Mesendoderm (in vitro differentiated cells): ENCODE measurements around the gene PSME3IP1.

ENCODE experiments used
- DNase-seq: peaks from one replicate; pipeline ENCODE4 v3.0.0; 2013
- H2AK5ac ChIP-seq: 2 replicates; pipeline ENCODE4 v1.6.1; 2013; ENCODE audit warnings: low read length, inconsistent platforms
- H2BK120ac ChIP-seq: 2 replicates; pipeline ENCODE4 v1.6.1; 2013; ENCODE audit warnings: low read depth, mild to moderate bottlenecking, low read length, moderate library complexity, mixed read lengths
- H2BK15ac ChIP-seq: replicated peaks from 2 replicates; pipeline ENCODE4 v1.6.1; 2013; ENCODE audit warnings: low read depth, mild to moderate bottlenecking, moderate library complexity
- H2BK5ac ChIP-seq: 2 replicates; pipeline ENCODE4 v1.6.1; 2013; ENCODE audit warnings: low read length, inconsistent platforms
- H3K18ac ChIP-seq: 2 replicates; pipeline ENCODE4 v1.6.1; 2013; ENCODE audit warnings: mild to moderate bottlenecking, low read length, mixed read lengths
- H3K23ac ChIP-seq: one replicate; pipeline ENCODE4 v1.6.1; 2013; ENCODE audit warnings: low read length
- H3K27ac ChIP-seq: 2 replicates; pipeline ENCODE4 v1.5.1; 2013; ENCODE audit warnings: low read depth, mild to moderate bottlenecking, inconsistent platforms, low read length, moderate library complexity
- H3K27me3 ChIP-seq: 2 replicates; pipeline ENCODE4 v1.6.1; 2013; ENCODE audit warnings: low read length, control low read depth, mild to moderate bottlenecking, inconsistent platforms; ENCODE audit not compliant: insufficient read depth, poor library complexity
- H3K36me3 ChIP-seq: 2 replicates; pipeline ENCODE4 v1.6.1; 2013; ENCODE audit warnings: low read length, inconsistent platforms; ENCODE audit not compliant: control insufficient read depth, insufficient read depth
- H3K4ac ChIP-seq: one replicate; pipeline ENCODE4 v1.6.1; 2013; ENCODE audit warnings: low read depth, mild to moderate bottlenecking, low read length, moderate library complexity
- H3K4me1 ChIP-seq: 2 replicates; pipeline ENCODE4 v1.6.1; 2013; ENCODE audit warnings: low read depth, low read length, inconsistent platforms; ENCODE audit not compliant: control insufficient read depth
- H3K4me2 ChIP-seq: 2 replicates; pipeline ENCODE4 v1.6.1; 2013; ENCODE audit warnings: low read length
- H3K4me3 ChIP-seq: 2 replicates; pipeline ENCODE4 v1.5.1; 2013; ENCODE audit warnings: mild to moderate bottlenecking, low read length
- H3K56ac ChIP-seq: one replicate; pipeline ENCODE4 v1.6.1; 2013; ENCODE audit warnings: low read length
- H3K79me1 ChIP-seq: 2 replicates; pipeline ENCODE4 v1.6.1; 2013; ENCODE audit warnings: low read length, inconsistent platforms
- H3K79me2 ChIP-seq: 2 replicates; pipeline ENCODE4 v1.6.1; 2013; ENCODE audit warnings: mild to moderate bottlenecking, low read length; ENCODE audit not compliant: control insufficient read depth, insufficient read depth
- H3K9ac ChIP-seq: 2 replicates; pipeline ENCODE4 v1.6.1; 2013; ENCODE audit warnings: low read length, inconsistent platforms
- H4K5ac ChIP-seq: one replicate; pipeline ENCODE4 v1.6.1; 2013; ENCODE audit warnings: low read length
- H4K8ac ChIP-seq: one replicate; pipeline ENCODE4 v1.6.1; 2013; ENCODE audit warnings: low read depth, mild to moderate bottlenecking, control low read depth, low read length, moderate library complexity
- WGBS: extraction: QIAGEN DNeasy Blood & Tissue Kit; methylation state at CpG from one replicate; pipeline ENCODE4 v1.1.7; 2013; ENCODE audit warnings: low lambda C conversion rate, missing lambda C conversion rate; ENCODE audit not compliant: insufficient coverage; ENCODE audit errors: extremely low coverage; 5-methylcytosine and 5-hydroxymethylcytosine counted together

Gene PSME3IP1

DNA sequence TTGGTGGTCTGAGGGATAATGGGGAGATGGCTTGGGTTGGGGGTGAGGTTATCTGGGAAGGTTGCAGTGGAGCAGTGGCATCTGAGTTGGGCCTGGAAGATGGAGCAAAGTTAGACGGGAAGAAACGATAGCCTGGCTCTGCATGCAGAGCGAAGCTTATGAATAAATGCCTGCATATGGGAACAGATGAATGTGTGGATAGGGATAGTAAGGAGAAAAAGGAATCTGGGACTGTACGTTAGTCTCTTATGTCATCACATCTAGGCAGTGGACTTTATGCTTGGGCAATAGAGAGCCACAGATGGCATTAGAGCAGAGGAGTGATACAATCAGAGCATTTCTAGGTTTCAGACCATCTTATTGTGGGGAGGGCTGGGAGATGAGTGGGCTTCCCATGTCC lies 60.5 kb downstream of the PSME3IP1 start:
- Histone ChIP-seq H3K56ac (no peak overlapping the region), H3K4me2 (no peak overlapping the region), H3K9ac (no peak overlapping the region), H2BK5ac (no peak overlapping the region), H2BK120ac (no peak overlapping the region), H3K4ac (no peak overlapping the region), H3K79me1 (no peaks in the 10 kb centered on the region), H3K4me3 (no peak overlapping the region), H2BK15ac (no peak overlapping the region), H3K23ac (no peak overlapping the region), H3K27me3 (no peaks in the 10 kb centered on the region), H3K4me1 (no peaks in the 10 kb centered on the region), H3K36me3 (no peaks in the 10 kb centered on the region), H3K79me2 (no peaks in the 10 kb centered on the region), H3K27ac (no peak overlapping the region), H2AK5ac (no peak overlapping the region), H4K8ac (no peak overlapping the region), H4K5ac (no peak overlapping the region), H3K18ac (no peak overlapping the region)
- WGBS: no CpG with 5 or more reads among the region's 4 CpGs
- DNase-seq: no peak

DNA sequence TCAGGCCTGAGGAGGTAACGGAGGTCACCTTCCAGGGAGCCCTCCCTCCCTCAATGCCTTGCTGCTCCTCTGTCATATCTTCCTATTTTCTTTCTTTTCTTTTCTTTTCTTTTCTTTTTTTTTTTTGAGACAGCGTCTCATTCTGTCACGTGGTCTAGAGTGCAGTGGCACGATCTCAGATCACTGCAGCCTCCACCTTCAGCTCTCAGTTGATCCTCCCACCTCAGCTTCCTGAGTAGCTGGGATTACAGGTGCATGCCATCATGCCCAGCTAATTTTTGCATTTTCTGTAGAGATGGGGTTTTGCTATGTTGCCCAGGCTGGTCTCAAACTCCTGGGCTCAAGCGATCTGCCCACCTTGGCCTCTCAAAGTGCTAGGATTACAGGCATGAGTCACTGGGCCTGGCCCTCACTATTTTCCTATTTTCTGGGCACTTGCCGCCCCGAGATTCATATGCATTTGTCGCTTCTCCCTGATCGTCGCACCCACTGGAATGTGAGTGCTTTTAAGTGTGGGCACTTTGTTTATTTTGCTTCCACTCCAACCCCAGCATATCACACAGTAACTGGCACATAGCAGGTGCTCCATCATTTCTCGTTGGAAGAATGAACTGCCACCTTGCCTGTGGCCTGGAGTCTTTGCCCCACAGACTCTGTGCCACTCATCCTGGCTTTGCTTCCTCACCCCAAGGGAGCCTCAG lies 61.7 kb downstream of the PSME3IP1 start:
- no CpG with 5 or more reads among the region's 11 CpGs for WGBS
- H3K23ac ChIP-seq: no peak overlapping the region
- no peak overlapping the region for H3K4ac ChIP-seq
- no peaks in the 10 kb centered on the region for H3K27me3 ChIP-seq
- no peak overlapping the region for H2BK15ac ChIP-seq
- H2AK5ac ChIP-seq: no peak overlapping the region
- no peak overlapping the region for H3K4me3 ChIP-seq
- H3K56ac ChIP-seq: no peak overlapping the region
- no peak overlapping the region for H4K5ac ChIP-seq
- no peak overlapping the region for H3K18ac ChIP-seq
- no peaks in the 10 kb centered on the region for H3K36me3 ChIP-seq
- no peaks in the 10 kb centered on the region for H3K79me1 ChIP-seq
- no peak overlapping the region for H2BK120ac ChIP-seq
- no peaks in the 10 kb centered on the region for H3K79me2 ChIP-seq
- no peak overlapping the region for H3K27ac ChIP-seq
- DNase-seq: no peak
- H3K9ac ChIP-seq: no peak overlapping the region
- no peak overlapping the region for H4K8ac ChIP-seq
- no peaks in the 10 kb centered on the region for H3K4me1 ChIP-seq
- no peak overlapping the region for H2BK5ac ChIP-seq
- no peak overlapping the region for H3K4me2 ChIP-seq

DNA sequence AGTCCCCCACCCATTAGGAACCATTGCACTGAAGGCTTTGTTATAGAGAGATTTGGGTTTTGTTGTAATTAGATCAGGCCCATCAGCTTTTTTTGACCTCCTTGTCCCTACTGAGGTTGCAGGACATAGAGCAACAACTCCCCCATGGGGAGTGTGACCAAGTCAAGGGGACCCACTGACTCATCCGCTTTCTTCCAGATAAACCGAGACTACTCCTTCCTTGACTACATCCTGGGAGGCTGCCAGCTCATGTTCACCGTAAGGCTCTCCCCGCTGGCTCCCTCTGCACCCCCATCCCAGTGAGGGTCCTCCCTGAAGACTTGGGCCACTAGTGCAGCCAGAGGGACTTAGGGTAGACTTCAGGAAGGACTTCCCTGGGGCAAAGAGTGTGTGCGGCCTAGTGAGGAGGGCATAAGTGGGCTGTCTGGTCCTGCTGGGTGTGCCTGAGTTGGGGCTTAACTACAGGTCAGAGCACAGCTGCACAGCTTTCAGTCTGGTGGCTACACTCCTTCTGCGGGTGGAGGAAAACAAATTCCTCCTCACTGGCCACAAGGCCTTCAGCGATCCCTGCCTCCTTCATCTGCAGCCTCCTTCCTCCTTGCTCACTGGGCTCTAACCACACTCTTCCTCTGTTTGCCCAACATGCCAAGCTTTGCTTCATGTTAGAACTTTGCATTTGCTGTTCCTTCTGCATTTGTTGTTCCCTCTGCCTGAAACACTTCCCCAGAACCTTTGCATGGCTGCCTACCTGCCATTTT lies 62.4 kb downstream of the PSME3IP1 start:
- no CpG with 5 or more reads among the region's 7 CpGs for WGBS
- Histone ChIP-seq H3K79me2 (no peaks in the 10 kb centered on the region), H3K36me3 (no peaks in the 10 kb centered on the region)

DNA sequence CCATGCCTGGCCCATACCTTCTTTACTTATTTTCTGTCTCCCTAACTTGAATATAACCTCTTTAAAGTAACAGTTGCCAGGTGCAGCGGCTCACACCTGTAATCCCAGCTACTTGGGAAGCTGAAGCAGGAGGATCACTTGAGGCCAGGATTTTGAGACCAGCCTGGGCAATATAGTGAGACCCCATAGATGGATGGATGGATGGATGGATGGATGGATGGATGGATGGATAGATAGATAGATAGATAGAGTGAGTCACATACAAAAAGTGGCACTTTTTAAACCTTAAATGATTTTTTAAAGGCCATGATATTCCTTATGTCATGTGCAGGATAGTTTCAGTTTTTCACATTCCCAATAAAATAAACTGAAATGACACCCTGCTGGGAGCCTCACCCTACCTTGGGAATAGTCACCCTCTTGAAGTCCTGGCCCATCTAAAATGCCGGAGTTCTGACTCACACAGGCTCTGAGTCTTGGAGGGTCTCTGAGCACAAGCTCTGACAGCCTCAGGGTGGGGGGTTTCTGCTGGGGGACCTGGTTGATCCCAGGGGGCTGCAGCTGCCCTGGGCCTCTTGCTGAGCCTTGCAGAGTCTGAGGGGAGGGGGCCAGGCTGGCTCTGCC lies 67.3 kb downstream of the PSME3IP1 start:
- H3K79me1 ChIP-seq: no peaks in the 10 kb centered on the region
- H3K4me1 ChIP-seq: no peaks in the 10 kb centered on the region
- H2BK120ac ChIP-seq: no peak overlapping the region
- H3K9ac ChIP-seq: no peak overlapping the region
- no peak for DNase-seq
- no peaks in the 10 kb centered on the region for H3K36me3 ChIP-seq
- H3K4me3 ChIP-seq: no peak overlapping the region
- no peak overlapping the region for H2BK15ac ChIP-seq
- no peak overlapping the region for H4K5ac ChIP-seq
- no peak overlapping the region for H3K23ac ChIP-seq
- H3K56ac ChIP-seq: no peak overlapping the region
- no peak overlapping the region for H2BK5ac ChIP-seq
- H2AK5ac ChIP-seq: no peak overlapping the region
- no CpG with 5 or more reads among the region's 2 CpGs for WGBS
- H3K4ac ChIP-seq: no peak overlapping the region
- H3K27me3 ChIP-seq: no peaks in the 10 kb centered on the region
- no peak overlapping the region for H3K18ac ChIP-seq
- H3K27ac ChIP-seq: no peak overlapping the region
- H4K8ac ChIP-seq: no peak overlapping the region
- no peak overlapping the region for H3K4me2 ChIP-seq
- no peaks in the 10 kb centered on the region for H3K79me2 ChIP-seq

More for the DNA sequence above, 62.4 kb downstream of the PSME3IP1 start:
- Histone ChIP-seq H3K4ac (no peak overlapping the region), H2AK5ac (no peak overlapping the region), H2BK120ac (no peak overlapping the region), H3K4me1 (no peaks in the 10 kb centered on the region), H3K27ac (no peak overlapping the region), H3K18ac (no peak overlapping the region), H3K23ac (no peak overlapping the region), H3K4me2 (no peak overlapping the region), H2BK5ac (no peak overlapping the region), H2BK15ac (no peak overlapping the region), H4K5ac (no peak overlapping the region), H4K8ac (no peak overlapping the region), H3K4me3 (no peak overlapping the region), H3K56ac (no peak overlapping the region), H3K27me3 (no peaks in the 10 kb centered on the region), H3K9ac (no peak overlapping the region), H3K79me1 (no peaks in the 10 kb centered on the region)
- no peak for DNase-seq

DNA sequence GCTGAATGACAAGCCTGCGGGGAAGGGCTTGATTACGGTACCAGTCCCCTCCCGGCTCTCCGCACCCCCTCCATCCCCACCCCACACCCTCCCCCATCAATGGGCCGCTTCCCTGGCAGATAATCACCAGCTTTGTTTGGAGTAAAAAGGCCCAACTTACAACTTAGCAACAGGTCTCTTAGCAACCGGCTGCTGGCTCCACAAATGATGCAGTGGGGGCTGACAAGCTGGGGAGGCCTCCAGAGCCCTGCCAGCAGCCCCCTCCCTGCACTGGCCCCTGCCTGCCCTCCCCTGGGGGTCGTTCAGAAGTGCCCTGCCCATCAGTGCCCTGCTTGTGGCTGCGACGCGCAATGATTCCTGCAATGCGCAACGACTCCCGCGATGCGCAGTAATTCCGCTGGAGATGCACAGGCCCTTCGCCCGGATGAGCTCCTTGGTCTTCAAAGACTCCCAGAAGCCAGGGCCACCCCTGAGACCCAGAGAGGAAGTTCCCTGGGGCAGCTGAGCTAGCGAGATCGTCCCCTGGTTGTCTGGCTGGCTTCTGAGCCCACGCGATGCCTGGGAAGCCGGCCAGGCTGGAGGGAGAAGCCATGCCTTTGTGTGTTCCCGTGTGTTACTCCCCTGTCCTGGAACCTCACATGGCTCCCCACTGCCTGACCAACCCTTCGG lies 70.2 kb downstream of the PSME3IP1 start:
- Histone ChIP-seq H2BK15ac (no peak overlapping the region), H3K23ac (no peak overlapping the region), H2AK5ac (no peak overlapping the region), H4K8ac (no peak overlapping the region), H4K5ac (no peak overlapping the region), H3K4ac (no peak overlapping the region), H3K9ac (no peak overlapping the region), H3K79me2 (no peaks in the 10 kb centered on the region), H2BK120ac (no peak overlapping the region), H3K4me3 (no peak overlapping the region), H3K36me3 (no peaks in the 10 kb centered on the region), H3K27me3 (no peaks in the 10 kb centered on the region), H3K27ac (no peak overlapping the region), H3K79me1 (no peaks in the 10 kb centered on the region), H3K56ac (no peak overlapping the region), H3K18ac (no peak overlapping the region), H2BK5ac (no peak overlapping the region), H3K4me2 (no peak overlapping the region), H3K4me1 (no peaks in the 10 kb centered on the region)
- no CpG with 5 or more reads among the region's 25 CpGs for WGBS
- DNase-seq: no peak
